ENCODE measurements around the gene OR11G2.

DNA sequence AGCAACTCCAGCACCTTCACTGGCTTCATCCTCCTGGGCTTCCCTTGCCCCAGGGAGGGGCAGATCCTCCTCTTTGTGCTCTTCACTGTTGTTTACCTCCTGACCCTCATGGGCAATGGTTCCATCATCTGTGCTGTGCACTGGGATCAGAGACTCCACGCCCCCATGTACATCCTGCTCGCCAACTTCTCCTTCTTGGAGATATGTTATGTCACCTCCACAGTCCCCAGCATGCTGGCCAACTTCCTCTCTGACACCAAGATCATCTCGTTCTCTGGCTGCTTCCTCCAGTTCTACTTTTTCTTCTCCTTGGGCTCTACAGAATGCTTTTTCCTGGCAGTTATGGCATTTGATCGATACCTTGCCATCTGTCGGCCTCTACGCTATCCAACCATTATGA lies 6.8 kb downstream of the OR11G2 start:
- TF ChIP-seq, protein P1, sequence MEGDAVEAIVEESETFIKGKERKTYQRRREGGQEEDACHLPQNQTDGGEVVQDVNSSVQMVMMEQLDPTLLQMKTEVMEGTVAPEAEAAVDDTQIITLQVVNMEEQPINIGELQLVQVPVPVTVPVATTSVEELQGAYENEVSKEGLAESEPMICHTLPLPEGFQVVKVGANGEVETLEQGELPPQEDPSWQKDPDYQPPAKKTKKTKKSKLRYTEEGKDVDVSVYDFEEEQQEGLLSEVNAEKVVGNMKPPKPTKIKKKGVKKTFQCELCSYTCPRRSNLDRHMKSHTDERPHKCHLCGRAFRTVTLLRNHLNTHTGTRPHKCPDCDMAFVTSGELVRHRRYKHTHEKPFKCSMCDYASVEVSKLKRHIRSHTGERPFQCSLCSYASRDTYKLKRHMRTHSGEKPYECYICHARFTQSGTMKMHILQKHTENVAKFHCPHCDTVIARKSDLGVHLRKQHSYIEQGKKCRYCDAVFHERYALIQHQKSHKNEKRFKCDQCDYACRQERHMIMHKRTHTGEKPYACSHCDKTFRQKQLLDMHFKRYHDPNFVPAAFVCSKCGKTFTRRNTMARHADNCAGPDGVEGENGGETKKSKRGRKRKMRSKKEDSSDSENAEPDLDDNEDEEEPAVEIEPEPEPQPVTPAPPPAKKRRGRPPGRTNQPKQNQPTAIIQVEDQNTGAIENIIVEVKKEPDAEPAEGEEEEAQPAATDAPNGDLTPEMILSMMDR (IDR thresholded peaks at IDR 0.05): no peak
- no peak for TF ChIP-seq POLR2A (IDR thresholded peaks at IDR 0.05)
